Hematopoietic multipotent progenitor cell treated with erythropoietin and hydrocortisone succinate and interleukin-3 and kit ligand, for 4 days (in vitro differentiated cells): ENCODE data around the gene KCNMA1.

Experiments used
- DNase-seq: peaks from one replicate; pipeline ENCODE4 v3.0.0-alpha.2; 2015

KCNMA1 gene

GRCh38 chr10:77474386-77474785, 163.2 kb downstream of the KCNMA1 start:
- no peak for DNase-seq

GRCh38 chr10:77472146-77472545, 165.5 kb downstream of the KCNMA1 start:
- DNase-seq = no peak

DNA sequence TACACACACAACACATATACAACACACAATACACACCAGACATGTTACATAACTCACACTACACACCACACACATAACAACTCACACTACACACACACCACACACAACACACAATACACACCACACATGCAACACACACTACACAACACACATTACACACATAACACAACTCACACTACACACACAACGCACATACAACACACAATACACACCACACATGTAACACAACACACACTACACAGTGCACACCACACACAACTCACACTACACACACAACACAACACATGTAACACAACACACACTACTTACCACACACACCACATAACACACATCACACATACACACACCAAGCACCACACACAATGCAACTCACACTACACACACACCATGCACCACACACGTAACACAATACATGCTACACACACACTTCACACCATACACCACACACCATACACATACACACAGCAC, 166.5 kb downstream of the KCNMA1 start:
- no peak for DNase-seq

- DNase-seq = no peak
These were observed 170.1 kb downstream of the KCNMA1 start for GRCh38 chr10:77467422-77467963.

- DNase-seq = no peak
These were observed 173.5 kb downstream of the KCNMA1 start for GRCh38 chr10:77463967-77464745.

DNA sequence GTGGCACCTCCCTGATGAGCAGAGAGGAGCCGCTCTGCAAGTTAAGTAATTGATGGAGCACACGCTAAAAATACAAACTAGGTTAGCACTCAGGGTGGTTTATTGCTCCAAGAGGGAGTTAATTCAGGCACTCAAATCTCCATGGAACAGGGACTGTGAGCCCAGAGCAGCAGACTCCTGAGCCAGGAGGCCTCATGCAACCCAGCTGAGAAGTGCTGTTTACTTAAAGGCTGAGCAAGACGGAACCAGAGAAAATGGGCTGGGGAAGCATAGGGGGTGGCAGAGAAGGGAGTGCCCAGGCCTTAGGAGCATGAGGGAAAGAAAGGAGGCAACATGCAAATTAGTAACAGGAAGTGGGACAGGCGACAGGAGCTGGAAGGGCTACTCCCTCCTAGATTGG, 174.1 kb downstream of the KCNMA1 start:
- no peak for DNase-seq

DNA sequence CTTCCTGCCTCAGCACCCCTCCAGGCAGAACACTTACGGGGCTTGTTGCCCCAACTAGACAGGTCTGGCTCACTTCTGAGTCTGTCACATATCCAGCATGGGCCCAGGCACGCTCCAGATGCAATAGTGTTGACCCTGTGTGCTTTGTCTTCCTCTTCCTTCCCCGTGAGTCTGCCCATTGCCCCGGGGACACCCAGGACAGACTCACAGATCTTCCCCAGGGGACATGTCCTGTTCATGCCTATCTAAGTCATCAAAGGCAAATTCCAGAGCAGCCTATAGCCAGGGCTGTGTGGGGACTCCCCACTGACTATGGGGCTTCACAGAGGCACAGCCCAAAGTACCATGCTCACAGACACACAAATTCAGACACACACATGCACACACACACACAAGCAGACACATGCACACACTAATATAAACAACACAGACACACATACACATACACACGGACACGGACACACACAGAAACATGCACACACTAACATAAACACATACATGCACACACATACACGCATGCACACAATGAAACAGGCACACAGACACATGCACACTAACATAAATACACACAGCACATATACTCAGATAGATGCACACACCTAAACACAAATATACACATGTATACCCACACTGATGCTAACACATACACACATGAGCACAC, 175.8 kb downstream of the KCNMA1 start:
- DNase-seq = no peak

GRCh38 chr10:77459905-77460304, 177.7 kb downstream of the KCNMA1 start:
- no peak for DNase-seq

DNA sequence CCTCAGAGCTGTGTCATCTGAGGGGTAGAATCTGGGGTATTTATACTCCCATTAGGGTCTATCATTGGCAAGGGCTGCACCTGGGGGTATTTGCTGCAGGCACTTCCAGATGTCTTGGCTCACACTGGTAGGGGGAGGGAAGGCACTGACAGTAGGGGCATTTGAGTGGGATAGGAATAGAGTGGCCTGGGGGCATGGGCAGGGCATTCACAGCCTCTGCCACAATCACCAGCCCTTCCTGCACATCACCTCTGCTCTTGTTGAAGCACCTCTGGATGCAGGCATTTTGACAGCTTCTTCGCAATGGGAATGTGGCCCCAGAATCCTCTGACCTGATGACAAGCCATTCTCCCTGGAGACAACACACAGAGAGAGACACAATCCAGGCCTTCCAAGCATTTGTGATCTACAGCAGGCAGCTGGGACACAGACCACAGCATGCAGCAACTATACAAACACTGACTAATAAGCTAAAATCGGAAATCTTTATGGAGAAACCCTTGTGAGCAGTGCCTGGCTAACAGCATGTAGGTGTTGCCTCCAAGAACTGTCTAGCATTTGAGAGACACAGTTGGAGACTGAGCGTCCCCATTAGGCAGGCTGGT, 178.5 kb downstream of the KCNMA1 start:
- DNase-seq = no peak

DNA sequence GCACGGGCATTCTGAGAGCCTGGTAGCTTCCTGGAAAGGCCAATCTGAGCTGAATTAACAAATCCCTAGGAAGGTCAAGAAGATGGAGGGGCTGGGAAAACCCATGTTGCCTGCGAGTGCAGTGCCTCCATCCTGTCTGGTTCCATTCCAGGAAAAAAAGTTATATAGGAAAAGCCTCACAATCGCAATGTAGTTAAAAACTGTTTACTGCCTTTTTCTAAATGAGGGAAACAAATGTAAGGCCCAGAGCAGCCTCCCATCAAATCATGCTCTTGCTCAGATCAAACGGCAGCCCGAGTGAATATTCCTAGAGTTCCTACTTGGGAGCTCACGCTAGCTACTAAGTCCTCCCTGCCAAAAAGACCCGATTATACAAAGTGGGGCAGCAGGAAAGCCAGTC, 179.9 kb downstream of the KCNMA1 start:
- no peak for DNase-seq

- no peak for DNase-seq
These were observed 180.3 kb downstream of the KCNMA1 start for GRCh38 chr10:77457266-77457665.

GRCh38 chr10:77456414-77456813, 181.2 kb downstream of the KCNMA1 start:
- no peak for DNase-seq

DNA sequence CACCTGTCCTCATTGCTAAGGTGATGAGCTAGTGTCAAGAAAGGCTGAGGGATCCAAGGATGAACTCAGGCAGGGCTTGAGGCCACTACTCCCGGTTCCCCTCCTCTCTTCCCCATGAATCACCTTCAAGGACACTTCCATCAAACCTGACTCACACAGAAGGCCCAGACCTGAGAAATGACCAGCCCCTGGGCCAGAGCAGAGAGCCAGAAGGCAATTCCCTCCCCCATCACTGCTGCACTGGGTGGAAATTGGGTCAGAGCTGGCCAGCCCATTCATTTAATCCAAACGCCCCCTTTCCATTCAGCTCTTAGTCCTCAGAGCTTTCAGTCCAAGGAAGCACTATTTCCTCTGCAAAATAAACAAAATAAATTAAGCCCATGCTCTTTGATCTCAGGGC, 182.0 kb downstream of the KCNMA1 start:
- DNase-seq = no peak

GRCh38 chr10:77452952-77453564, 184.6 kb downstream of the KCNMA1 start:
- DNase-seq = no peak

DNA sequence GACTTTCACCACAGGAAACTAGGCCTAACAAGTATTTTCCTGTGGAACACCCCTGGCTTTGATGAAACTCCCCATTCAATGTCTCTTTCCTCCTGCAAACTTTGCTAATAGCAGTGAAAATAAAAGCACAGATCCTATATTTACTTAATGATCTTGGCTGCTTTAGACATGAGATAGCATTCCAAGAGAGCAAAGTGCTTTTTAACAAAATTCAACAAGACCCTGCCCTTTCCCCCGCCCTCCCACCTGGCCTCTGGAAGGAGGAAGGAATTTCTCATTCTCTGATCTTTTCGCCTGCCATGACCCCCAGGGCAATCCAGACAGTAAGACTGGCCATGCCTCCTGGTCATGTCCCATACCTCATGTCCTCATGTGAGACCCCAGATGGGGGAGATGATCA, 185.7 kb downstream of the KCNMA1 start:
- no peak for DNase-seq

DNA sequence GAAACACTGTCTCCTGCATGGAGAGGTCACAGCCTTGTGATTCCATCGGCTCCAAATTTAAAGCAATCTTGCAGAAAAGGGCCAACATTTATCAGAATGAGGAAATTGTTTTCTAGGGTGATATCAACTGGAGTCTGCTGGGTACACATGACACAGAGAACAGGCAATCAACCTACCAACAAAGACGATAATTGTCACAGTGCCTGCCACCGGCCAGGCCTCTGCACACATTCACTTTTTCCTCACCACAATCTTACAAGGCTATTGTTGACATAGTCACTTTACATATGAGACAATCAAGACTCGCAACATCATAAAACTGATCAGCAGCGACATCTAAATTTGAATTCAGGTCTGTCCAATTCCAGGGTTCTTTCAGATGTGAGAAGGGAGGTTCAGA, 189.4 kb downstream of the KCNMA1 start:
- DNase-seq = no peak

- DNase-seq = no peak
These were observed 190.9 kb downstream of the KCNMA1 start for GRCh38 chr10:77446700-77447099.

- no peak for DNase-seq
These were observed 192.1 kb downstream of the KCNMA1 start for GRCh38 chr10:77445547-77445946.

- no peak for DNase-seq
These were observed 193.6 kb downstream of the KCNMA1 start for GRCh38 chr10:77444041-77444440.

DNA sequence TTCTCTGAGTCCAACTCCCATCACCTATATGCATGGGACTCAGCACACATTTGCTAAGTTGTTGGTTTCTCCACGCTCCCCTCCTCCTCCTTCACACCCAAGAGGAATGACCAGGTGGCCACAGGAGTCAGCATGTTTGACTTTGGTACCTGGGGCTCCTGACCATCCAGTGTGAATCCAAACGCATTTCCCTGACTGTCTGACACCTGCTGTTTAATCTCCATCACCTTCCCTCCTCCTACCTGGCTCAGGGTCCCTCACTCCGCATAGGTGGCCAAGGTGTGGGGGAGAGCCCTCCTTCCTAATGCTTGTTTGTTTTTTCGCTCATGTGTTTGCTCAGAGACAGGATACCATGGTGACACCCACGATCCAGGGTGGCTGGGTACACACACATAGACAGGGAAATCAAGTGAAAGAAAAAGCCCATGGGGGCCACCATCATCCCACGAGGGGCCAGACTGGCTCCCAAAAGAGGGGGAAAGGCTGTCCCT, 194.9 kb downstream of the KCNMA1 start:
- no peak for DNase-seq

GRCh38 chr10:77441353-77442166, 196.0 kb downstream of the KCNMA1 start:
- DNase-seq = no peak

DNA sequence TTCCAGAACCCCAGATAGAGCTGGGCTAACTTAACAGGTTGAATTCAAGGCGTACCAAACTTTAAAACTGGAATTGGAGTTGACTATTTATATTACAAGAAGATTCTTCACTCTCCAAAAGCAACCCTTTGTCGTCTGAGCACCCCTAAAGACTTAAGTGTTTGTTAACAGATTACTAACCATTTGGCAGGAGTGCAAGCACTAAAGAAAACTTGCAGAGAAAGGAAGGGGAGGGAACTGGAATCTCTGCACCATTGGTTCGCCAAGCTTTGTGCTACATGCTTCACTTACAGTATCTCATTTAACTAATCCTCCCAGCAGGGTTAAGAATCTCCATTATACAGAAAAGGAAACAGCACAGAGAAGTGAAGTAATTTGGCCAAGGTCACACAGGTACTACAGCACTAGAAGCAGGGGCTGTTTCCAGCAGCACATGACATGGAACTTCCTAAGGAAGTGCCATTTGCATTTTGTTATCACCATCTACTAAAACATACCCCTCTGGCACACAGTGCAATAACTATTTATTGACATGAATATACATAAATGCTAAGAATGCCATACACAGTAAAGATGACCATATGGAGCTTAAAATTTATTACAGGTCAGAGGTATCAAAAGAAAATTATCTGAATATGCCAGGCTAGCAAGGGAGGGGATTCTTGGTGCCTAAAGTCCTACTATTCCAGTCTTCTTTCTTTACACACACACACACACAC, 201.2 kb downstream of the KCNMA1 start:
- no peak for DNase-seq
